ENCODE results near the gene MRPL41. TPM values are rescaled to one million over a fixed set of nuclear protein-coding genes. Genes with fewer than 3 reads are reported as not detected.

MRPL41 gene
- total and polyA plus RNA-seq, 2 donors (not counting 1 experiment from before 2014, with no cell fraction given): 10.9 to 53.2 TPM

GRCh38 chr9:137598943-137599342, 47.3 kb downstream of the MRPL41 start:
- no peak for DNase-seq (ENCODE audit: low read depth in 2 of 2)
- no peaks in the 10 kb centered on the region for H3K4me1 ChIP-seq (ENCODE audit: control insufficient read depth, extremely low read depth, insufficient read depth, low read length)
- no peaks in the 10 kb centered on the region for H3K79me2 ChIP-seq (ENCODE audit: control insufficient read depth, insufficient read depth, low read length)
- no peak overlapping the region for H3K4me2 ChIP-seq (ENCODE audit: extremely low read depth, insufficient read depth, low read length)
- TF ChIP-seq CTCF (conservative IDR thresholded peaks at IDR 0.05 in 1 of 2, IDR thresholded peaks at IDR 0.05 in 1 of 2; ENCODE audit: low read depth in 1 of 2, low read length in 2 of 2) (no peak), EZH2 (IDR thresholded peaks at IDR 0.05; ENCODE audit: low read length, missing control alignments) (no peak)
- H3K27me3 ChIP-seq (ENCODE audit: control insufficient read depth, insufficient read depth, low read length): peaks cover 4% of the 10 kb centered on the region
- H2AFZ ChIP-seq (ENCODE audit: low read length): no peak overlapping the region
- H3K4me3 ChIP-seq (replicated peaks in 1 of 4; ENCODE audit: control extremely low read depth in 1 of 4, insufficient read depth in 1 of 4, low read depth in 3 of 4, low read length in 4 of 4): no peak overlapping the region
- H3K36me3 ChIP-seq (ENCODE audit: control insufficient read depth, insufficient read depth, low read length): no peaks in the 10 kb centered on the region
- H4K20me1 ChIP-seq (ENCODE audit: control insufficient read depth, extremely low read depth, insufficient read depth, low read length): no peaks in the 10 kb centered on the region
- no peak overlapping the region for H3K27ac ChIP-seq (ENCODE audit: insufficient read depth, low read length)
- no peaks in the 10 kb centered on the region for H3K9me3 ChIP-seq (ENCODE audit: control insufficient read depth, insufficient read depth, low read depth, low read length)
- H3K9ac ChIP-seq (ENCODE audit: insufficient read depth, low read length): no peak overlapping the region

Other genes starting within 250 kb of the MRPL41 start
- gene NRARP, start 249.6 kb upstream of the MRPL41 start, total RNA-seq: under 0.01 TPM in 1 of 2 replicates, not detected in the other
- gene NRARP, start 249.6 kb upstream of the MRPL41 start, polyA plus RNA-seq: 0.07 TPM in 2 replicates
- 7.4 and 13.0 TPM in 2 replicates for gene EXD3, start 128.7 kb upstream of the MRPL41 start, total RNA-seq
- gene EXD3, start 128.7 kb upstream of the MRPL41 start, polyA plus RNA-seq: 1.7 and 2.6 TPM in 2 replicates
- gene NOXA1, start 128.5 kb upstream of the MRPL41 start, total RNA-seq: 0.66 and 0.77 TPM in 2 replicates
- gene NOXA1, start 128.5 kb upstream of the MRPL41 start, polyA plus RNA-seq: 0.08 TPM in 1 of 2 replicates, not detected in the other
- gene ENTPD8, start 110.5 kb upstream of the MRPL41 start, total RNA-seq: under 0.01 TPM in 1 of 2 replicates, not detected in the other
- not detected in 2 replicates for gene ENTPD8, start 110.5 kb upstream of the MRPL41 start, polyA plus RNA-seq
- gene NSMF, start 92.5 kb upstream of the MRPL41 start, total RNA-seq: 10.8 and 13.4 TPM in 2 replicates
- gene NSMF, start 92.5 kb upstream of the MRPL41 start, polyA plus RNA-seq: 15.0 and 22.8 TPM in 2 replicates
- gene PNPLA7, start 1.5 kb upstream of the MRPL41 start, total RNA-seq: 1.3 and 3.0 TPM in 2 replicates
- 0.20 and 0.23 TPM in 2 replicates for gene PNPLA7, start 1.5 kb upstream of the MRPL41 start, polyA plus RNA-seq
- 17.2 and 20.6 TPM in 2 replicates for gene DPH7, start 27.0 kb downstream of the MRPL41 start, total RNA-seq
- gene DPH7, start 27.0 kb downstream of the MRPL41 start, polyA plus RNA-seq: 15.7 and 17.0 TPM in 2 replicates
- 11.2 and 14.1 TPM in 2 replicates for gene ZMYND19, start 38.6 kb downstream of the MRPL41 start, total RNA-seq
- 12.7 and 20.4 TPM in 2 replicates for gene ZMYND19, start 38.6 kb downstream of the MRPL41 start, polyA plus RNA-seq
- 11.0 and 17.2 TPM in 2 replicates for gene ARRDC1, start 53.8 kb downstream of the MRPL41 start, total RNA-seq
- gene ARRDC1, start 53.8 kb downstream of the MRPL41 start, polyA plus RNA-seq: 8.3 and 11.8 TPM in 2 replicates
- 34.4 and 48.6 TPM in 2 replicates for gene EHMT1, start 67.1 kb downstream of the MRPL41 start, total RNA-seq
- gene EHMT1, start 67.1 kb downstream of the MRPL41 start, polyA plus RNA-seq: 22.4 and 26.3 TPM in 2 replicates

Measured in fibroblast of lung (primary cell).